Measurements from ENCODE around the gene DNAH2. TPM values are rescaled to one million over a fixed set of nuclear protein-coding genes. Genes with fewer than 3 reads are reported as not detected.

The DNAH2 gene
- total RNA-seq, 4 donors from 2014 or later = under 0.01 to 1.4 (median 0.48) TPM

- intact Hi-C loops (cut with DNase I; ENCODE audit: low total_unique reads) = no loop called here
- TF ChIP-seq POLR2A (IDR thresholded peaks at IDR 0.05) = no peak
- TF ChIP-seq CTCF (IDR thresholded peaks at IDR 0.05) = no peak
- DNase-seq = peak in 1 of 2 donors; percentile 55
- no peaks in the 10 kb centered on the region for H3K36me3 ChIP-seq
- no peaks in the 10 kb centered on the region for H3K9me3 ChIP-seq
- H3K4me3 ChIP-seq = peak overlapping the region; percentile 6 to 10
- peak overlapping the region; percentile 90 to 98 for H3K27ac ChIP-seq
- H3K27me3 ChIP-seq = no peaks in the 10 kb centered on the region
- peaks cover 0 to 9% of the 10 kb centered on the region in 2 donors for H3K4me1 ChIP-seq
Measured at GRCh38 chr17:7855660-7856010, 138.1 kb downstream of the DNAH2 start.

GRCh38 chr17:7856011-7856810 lies 138.7 kb downstream of the DNAH2 start:
- peaks cover 0 to 9% of the 10 kb centered on the region in 2 donors for H3K4me1 ChIP-seq
- peak; percentile 62 to 76 for DNase-seq
- no peaks in the 10 kb centered on the region for H3K27me3 ChIP-seq
- H3K4me3 ChIP-seq = peak overlapping the region; percentile 58 to 80
- no peaks in the 10 kb centered on the region for H3K36me3 ChIP-seq
- no peaks in the 10 kb centered on the region for H3K9me3 ChIP-seq
- intact Hi-C loops (cut with DNase I; ENCODE audit: low total_unique reads) = no loop called here
- TF ChIP-seq CTCF (IDR thresholded peaks at IDR 0.05) (no peak), POLR2A (IDR thresholded peaks at IDR 0.05) (no peak)
- H3K27ac ChIP-seq = peak overlapping the region; percentile 90 to 98

GRCh38 chr17:7856811-7857712 lies 139.5 kb downstream of the DNAH2 start, which contains the start of gene NAA38:
TSS of gene NAA38 (minus strand) at chr17:7857559. CDS start at chr17:7857463, 96 bp downstream.
- H3K36me3 ChIP-seq = no peaks in the 10 kb centered on the region
- H3K27me3 ChIP-seq = no peaks in the 10 kb centered on the region
- intact Hi-C loops (cut with DNase I; ENCODE audit: low total_unique reads) = no loop called here
- no peaks in the 10 kb centered on the region for H3K9me3 ChIP-seq
- H3K27ac ChIP-seq = peak within 1 kb of the TSS; percentile 90 to 98
- TF ChIP-seq POLR2A (IDR thresholded peaks at IDR 0.05) = peak in 1 of 2 donors; percentile 64
- TF ChIP-seq CTCF (IDR thresholded peaks at IDR 0.05) = peak; percentile 67 to 77 (median 72)
- peak within 1 kb of the TSS; percentile 58 to 80 for H3K4me3 ChIP-seq
- DNase-seq = peak; percentile 96 to 99
- peaks cover 0 to 9% of the 10 kb centered on the region in 2 donors for H3K4me1 ChIP-seq

GRCh38 chr17:7857713-7858521 lies 140.4 kb downstream of the DNAH2 start, which contains the start of gene CYB5D1:
TSS of gene CYB5D1 (plus strand) at chr17:7858003. CDS start at chr17:7858135, 132 bp downstream.
- Histone ChIP-seq H3K27me3 (no peaks in the 10 kb centered on the region), H3K27ac (peak within 1 kb of the TSS; percentile 90 to 98), H3K4me3 (peak within 1 kb of the TSS; percentile 58 to 80), H3K36me3 (no peaks in the 10 kb centered on the region), H3K9me3 (no peaks in the 10 kb centered on the region), H3K4me1 (peaks cover 0 to 9% of the 10 kb centered on the region in 2 donors)
- TF ChIP-seq POLR2A (IDR thresholded peaks at IDR 0.05) = peak; percentile 43 to 56
- TF ChIP-seq CTCF (IDR thresholded peaks at IDR 0.05) = peak in 1 of 4 experiments; percentile 23
- intact Hi-C loops (cut with DNase I; ENCODE audit: low total_unique reads) = no loop called here
- peak; percentile 90 to 96 for DNase-seq
